ENCODE data around the gene RRM1.
A peak's percentile ranks its signal among the peaks of the same experiment; 100 is the strongest.
"Not testable (repeated sequence)": the region's sequence is repeated elsewhere in the genome, so short reads cannot be mapped to it uniquely, and the experiment has no call there.

The RRM1 gene

DNA sequence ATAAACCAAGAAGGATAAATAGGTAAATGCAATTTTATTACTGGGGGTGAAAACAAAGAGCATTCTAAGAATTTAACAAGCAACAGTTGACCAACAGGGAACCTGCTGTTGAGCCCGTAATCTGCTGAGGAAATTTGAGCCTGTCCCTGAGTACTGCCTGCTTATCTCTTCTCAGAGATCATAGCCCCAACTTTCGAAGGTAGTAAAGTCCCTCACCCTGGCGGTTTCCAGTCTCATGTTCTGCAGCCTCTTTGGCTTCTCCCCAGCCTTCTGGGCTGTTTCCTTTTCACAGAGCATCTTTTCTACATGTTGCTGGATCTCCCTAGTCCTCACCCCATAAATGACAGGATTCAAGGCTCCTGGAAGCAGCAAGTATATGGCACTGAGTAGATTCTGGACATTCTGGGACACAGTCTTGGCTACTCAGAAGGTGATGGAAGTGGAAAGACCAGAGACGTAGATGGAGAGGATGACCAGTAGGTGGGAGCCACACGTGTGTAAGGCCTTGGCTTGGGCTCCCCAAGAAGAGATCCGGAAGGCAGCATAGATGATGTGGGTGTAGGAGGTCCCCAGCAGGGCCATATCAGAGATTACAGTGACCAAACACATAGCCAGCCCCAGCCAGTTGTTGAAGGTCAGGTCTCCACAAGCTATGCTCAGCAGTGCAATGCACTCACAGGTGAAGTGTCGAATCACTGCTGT lies 51.6 kb downstream of the RRM1 start:
- no peak for DNase-seq

DNA sequence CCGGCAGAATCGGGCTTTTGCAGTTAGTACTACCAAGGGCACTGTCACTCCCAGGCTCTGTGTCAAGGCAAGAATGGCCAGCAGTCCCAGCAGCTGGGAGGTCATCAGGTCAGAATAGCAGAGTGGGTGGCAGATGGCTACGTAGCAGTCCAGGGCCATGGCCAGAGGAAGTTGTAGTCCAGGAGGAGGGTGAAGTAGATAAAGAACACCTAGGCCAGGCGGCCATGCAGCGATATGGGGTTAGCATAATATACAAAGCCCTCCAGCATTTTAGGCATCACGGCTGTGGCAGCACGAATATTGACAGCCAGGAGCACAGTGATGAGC lies 52.1 kb downstream of the RRM1 start:
- no peak for DNase-seq

DNA sequence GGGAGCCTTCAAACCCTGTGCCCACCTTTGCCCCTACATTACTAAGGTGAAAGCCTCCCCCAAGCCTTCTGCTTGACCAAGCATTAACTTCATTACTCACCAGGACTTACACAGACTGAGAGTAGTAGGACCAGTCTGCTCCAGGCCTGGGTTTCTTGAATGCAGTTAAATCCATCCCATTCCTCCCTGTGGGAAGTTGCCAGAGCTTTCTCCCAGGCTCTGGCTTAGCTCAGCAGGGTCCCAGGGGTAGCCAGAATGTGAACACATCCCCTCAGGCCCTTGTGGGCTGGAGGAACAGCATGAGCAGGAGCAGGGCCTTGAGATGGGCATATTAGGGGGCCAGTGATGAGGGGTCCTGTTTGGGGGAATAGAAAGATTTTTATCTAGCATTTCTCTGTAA lies 59.9 kb downstream of the RRM1 start:
- no peak for DNase-seq

- DNase-seq, result no peak
Observed at GRCh38 chr11:4156571-4156970, 62.0 kb downstream of the RRM1 start.

DNA sequence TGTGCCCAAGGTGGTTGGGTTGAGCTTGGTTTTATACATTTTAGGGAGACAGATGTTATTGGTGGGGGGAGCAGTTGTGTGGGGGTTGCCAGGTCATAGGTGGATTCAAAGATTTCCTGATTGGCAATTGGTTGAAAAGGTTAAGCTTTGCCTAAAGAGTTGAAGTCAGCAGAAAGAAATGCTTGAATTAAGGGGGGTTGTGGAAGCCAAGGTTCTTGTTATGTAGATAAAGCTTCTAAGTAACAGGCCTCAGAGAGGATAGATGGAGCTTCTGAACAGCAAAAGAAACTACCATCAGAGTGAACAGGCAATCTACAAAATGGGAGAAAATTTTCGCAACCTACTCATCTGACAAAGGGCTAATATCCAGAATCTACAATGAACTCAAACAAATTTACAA lies 64.2 kb downstream of the RRM1 start:
- not testable (repeated sequence) for DNase-seq

GRCh38 chr11:4161305-4161704 lies 66.7 kb downstream of the RRM1 start:
- DNase-seq, result no peak

GRCh38 chr11:4164884-4165590 lies 70.4 kb downstream of the RRM1 start:
- DNase-seq, result no peak

DNA sequence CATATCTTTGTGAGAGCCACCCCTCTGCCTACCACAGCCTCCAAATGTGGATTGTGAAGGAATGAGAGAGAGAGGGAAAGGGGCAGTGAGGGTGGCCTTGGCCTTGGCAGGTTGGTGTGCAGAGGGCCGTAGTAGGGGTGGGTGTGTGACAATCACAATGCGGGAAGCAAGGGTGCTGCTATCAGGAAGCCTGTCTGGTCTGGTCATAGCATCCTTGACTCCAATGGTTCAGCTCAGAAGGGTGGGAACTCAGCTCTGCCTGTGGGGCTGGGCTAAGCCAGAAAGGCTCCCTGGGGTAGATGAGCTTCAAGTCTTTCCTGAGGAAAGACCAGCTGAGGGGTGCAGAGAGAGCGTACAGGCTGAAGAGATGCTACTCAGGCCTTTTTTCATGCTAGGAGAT lies 72.7 kb downstream of the RRM1 start:
- no peak for DNase-seq

DNA sequence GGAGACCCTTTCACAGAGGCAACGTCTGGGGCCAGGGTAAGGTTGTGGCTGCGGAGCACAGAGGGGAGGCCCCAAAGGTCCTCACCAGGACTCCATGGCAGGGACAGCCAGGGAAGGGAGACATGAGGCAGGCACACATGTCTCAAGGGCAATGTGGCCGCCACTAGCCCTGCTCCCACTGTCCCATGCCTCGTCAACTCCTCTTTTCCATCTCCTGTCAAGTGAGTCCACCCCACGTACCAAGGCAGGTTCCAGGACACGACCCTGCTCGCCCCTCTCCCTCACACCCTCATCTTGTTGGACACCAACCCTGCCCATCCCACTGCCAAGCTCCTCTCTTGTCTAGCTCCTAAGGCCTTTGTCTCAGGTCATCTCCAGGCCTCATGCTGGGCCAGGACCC lies 73.2 kb downstream of the RRM1 start:
- no peak for DNase-seq

GRCh38 chr11:4175620-4176350 lies 81.2 kb downstream of the RRM1 start:
- DNase-seq, result not testable (repeated sequence)

- no peak for DNase-seq
Observed at GRCh38 chr11:4178813-4179662, 84.4 kb downstream of the RRM1 start.

- no peak for DNase-seq
Observed at GRCh38 chr11:4180441-4181183, 86.0 kb downstream of the RRM1 start.

- DNase-seq, result peak; percentile 8
Observed at GRCh38 chr11:4181782-4182721, 87.5 kb downstream of the RRM1 start.

DNA sequence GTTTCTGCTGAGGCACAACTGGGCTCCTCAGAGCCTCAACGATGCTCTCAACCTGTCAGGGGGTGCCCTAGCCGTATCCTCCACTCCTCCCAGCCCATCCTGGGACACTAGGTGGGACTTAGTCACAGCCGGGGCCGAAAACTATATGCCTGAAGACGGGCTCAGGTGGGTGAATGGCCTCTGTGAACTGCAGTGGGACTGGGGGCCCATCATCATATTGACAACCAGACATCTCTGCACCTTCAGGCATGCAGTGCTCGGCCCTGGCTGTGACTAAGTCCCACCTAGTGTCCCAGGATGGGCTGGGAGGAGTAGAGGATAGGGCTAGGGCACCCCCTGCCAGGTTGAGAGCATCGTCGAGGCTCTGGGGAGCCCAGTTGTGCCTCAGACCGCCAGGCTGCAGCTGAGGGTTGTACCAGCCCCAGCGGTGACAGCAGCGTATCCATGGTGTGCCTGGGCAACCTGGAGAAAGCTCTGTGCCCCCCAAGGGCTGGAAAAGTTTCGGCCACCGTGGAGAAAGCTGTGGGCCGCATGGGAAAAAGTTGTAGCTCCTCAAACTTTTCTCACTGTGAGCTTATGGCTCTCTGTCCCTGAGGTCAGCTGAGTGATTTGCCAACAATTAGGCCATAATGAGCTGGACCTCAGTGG lies 88.9 kb downstream of the RRM1 start:
- no peak for DNase-seq

DNA sequence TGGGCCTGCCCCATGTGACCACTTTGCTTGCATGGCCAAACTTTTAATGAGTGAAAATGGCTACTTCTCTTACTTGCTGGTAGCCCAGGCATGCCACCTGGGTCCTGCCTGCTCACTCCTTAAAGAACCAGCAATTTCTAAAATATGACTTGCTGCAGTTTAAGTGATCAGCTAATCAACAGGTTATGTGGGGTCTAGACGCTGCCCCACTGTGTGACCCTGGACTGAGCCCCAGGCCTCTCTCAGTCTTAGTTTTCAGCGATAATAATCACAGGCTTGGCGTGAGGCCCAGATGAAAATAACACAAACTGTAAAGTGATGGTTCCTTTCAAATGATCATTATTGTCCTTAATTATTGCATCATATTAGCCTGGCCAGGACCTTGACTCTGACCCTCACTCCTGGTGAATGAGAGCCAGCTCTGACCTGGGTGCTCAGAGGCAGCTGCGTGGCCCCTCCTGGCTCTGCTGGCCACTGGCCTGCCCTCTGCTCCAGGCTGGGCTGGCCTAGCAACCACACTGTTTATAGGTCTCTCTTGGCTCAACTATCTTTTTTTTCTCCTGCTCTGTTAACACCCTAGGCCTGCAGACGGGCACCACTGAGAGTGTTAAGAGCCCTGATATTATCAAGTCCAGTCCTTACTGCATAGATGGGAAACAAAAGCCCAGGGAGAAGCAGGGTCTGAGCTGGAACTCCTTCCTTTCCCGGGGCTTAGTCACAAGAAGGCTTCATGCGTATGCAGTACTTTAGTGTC lies 89.7 kb downstream of the RRM1 start:
- no peak for DNase-seq

DNA sequence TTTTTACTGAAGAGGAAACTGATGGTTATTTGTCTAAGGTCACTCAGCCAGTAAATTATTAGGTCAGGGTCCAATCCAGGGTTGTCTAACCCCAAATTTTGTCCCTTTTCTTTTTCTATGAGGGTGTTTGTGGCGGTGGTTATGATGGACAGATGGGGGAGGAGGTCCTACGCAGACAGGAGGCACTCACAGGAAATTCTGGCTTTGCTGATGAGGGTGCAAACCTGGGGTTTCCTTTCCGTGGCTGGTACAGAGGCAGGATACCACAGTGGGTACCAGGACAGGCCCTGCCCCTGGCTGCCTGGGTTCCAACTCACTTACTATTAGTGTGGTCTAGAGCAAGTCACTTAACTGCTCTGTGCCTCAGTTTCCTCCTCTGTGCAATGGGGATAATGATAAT lies 91.0 kb downstream of the RRM1 start:
- no peak for DNase-seq

DNA sequence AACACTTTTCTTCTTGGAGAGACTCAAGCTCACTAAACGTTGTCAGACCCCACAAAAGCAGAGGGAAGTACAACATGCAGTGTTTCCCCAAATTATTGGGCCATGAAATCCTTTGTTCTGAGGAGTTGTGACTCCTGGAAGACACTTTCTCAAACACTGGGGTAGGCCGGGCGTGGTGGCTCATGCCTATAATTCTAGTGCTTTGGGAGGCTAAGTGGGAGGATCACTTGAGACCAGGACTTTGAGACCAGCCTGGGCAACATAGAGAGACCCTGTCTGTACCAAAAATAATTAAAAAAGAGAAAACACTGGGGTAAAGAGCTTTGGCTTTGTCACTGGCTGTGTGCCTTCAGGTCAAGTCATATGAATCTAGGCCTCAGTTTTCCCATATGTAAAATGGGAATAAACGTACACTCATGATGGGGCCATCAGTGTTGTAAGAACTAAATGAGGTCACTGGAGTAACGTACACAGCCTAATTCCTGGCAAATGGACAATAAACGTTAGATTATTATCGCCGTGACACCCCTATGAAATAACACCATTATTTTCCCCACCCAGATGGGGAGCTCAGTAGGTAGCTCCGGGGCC lies 92.0 kb downstream of the RRM1 start:
- no peak for DNase-seq

GRCh38 chr11:4187055-4187988 lies 92.7 kb downstream of the RRM1 start:
- peak; percentile 74 for DNase-seq

Data from stimulated activated naive CD4-positive, alpha-beta T cell treated with Interleukin-2 at 50 U/mL for 16 hours (primary cell).